ENCODE results near the gene EIF2S3B.

Gene EIF2S3B

GRCh38 chr12:10491766-10492165 is 13.9 kb upstream of the EIF2S3B start:
- no peak overlapping the region for H3K27ac ChIP-seq
- no peak for TF ChIP-seq CTCF (conservative IDR thresholded peaks at IDR 0.05; ENCODE audit: low read depth)
- ChIA-PET POLR2A (ENCODE audit: low non-redundant PET) (no interaction called here), CTCF (no interaction called here)
- no peak for DNase-seq (ENCODE audit: low spot score)

GRCh38 chr12:10497602-10498001 is 8.1 kb upstream of the EIF2S3B start:
- DNase-seq (ENCODE audit: low spot score), result no peak
- POLR2A ChIA-PET (ENCODE audit: low non-redundant PET), result no interaction called here
- no peak overlapping the region for H3K27ac ChIP-seq
- CTCF ChIA-PET, result interaction anchor here (0.6 kb wide), 1 partner anchor 637 kb away, joined by 3 read pairs; no protein-coding TSS in a partner anchor
- no peak for TF ChIP-seq CTCF (conservative IDR thresholded peaks at IDR 0.05; ENCODE audit: low read depth)

GRCh38 chr12:10498042-10498441 is 7.6 kb upstream of the EIF2S3B start:
- ChIA-PET POLR2A (ENCODE audit: low non-redundant PET) (no interaction called here), CTCF (no interaction called here)
- TF ChIP-seq CTCF (conservative IDR thresholded peaks at IDR 0.05; ENCODE audit: low read depth), result no peak

GRCh38 chr12:10501030-10501429 is 4.7 kb upstream of the EIF2S3B start:
- DNase-seq (ENCODE audit: low spot score), result peak; percentile 11
- H3K27ac ChIP-seq, result no peak overlapping the region
- CTCF ChIA-PET, result no interaction called here
- POLR2A ChIA-PET (ENCODE audit: low non-redundant PET), result no interaction called here
- TF ChIP-seq CTCF (conservative IDR thresholded peaks at IDR 0.05; ENCODE audit: low read depth), result peak; percentile 42

More at GRCh38 chr12:10498042-10498441, 7.6 kb upstream of the EIF2S3B start:
- H3K27ac ChIP-seq, result no peak overlapping the region
- no peak for DNase-seq (ENCODE audit: low spot score)

- no peak for TF ChIP-seq CTCF (conservative IDR thresholded peaks at IDR 0.05; ENCODE audit: low read depth)
- no peak for DNase-seq (ENCODE audit: low spot score)
- ChIA-PET POLR2A (ENCODE audit: low non-redundant PET) (no interaction called here), CTCF (interaction anchor here (0.6 kb wide), 1 partner anchor 115 kb away, joined by 3 read pairs; no protein-coding TSS in a partner anchor)
- H3K27ac ChIP-seq, result no peak overlapping the region
These were observed 2.2 kb upstream of the EIF2S3B start for GRCh38 chr12:10503460-10503859.

- DNase-seq (ENCODE audit: low spot score), result no peak
- ChIA-PET CTCF (no interaction called here), POLR2A (ENCODE audit: low non-redundant PET) (no interaction called here)
- TF ChIP-seq CTCF (conservative IDR thresholded peaks at IDR 0.05; ENCODE audit: low read depth), result no peak
- H3K27ac ChIP-seq, result no peak overlapping the region
These were observed 6.2 kb downstream of the EIF2S3B start for GRCh38 chr12:10511756-10512355.

Data from RWPE1 (cell line).